Sigmoid colon (tissue), 7 donors: ENCODE data around the gene RCCD1. TPM values are rescaled to one million over a fixed set of nuclear protein-coding genes. Genes with fewer than 3 reads are reported as not detected.

Experiments
- DNase-seq: peaks from one replicate; pipeline ENCODE4 v3.0.0-alpha.2; 2019
- H3K27ac ChIP-seq, 4 donors: fragments of 200-600 bp; sonication (generic); one replicate each; pipeline ENCODE4 v1.5.1; 2016 to 2019; ENCODE audit warnings: mild to moderate bottlenecking in 1 of 4
- H3K27me3 ChIP-seq, 3 donors: fragments of 200-600 bp; sonication (generic); one replicate each; pipeline ENCODE4 v1.5.1; 2019; ENCODE audit warnings: mild to moderate bottlenecking in 1 of 3
- H3K36me3 ChIP-seq, 4 donors: fragments of 200-600 bp; sonication (generic); one replicate each; pipeline ENCODE4 v1.5.1; 2016 to 2019
- H3K4me1 ChIP-seq, 4 donors: fragments of 200-600 bp; sonication (generic); one replicate each; pipeline ENCODE4 v1.5.1; 2017 to 2019
- H3K4me3 ChIP-seq, 4 donors: fragments of 200-600 bp; sonication (generic); one replicate each; pipeline ENCODE4 v1.5.1; 2017 to 2019; ENCODE audit warnings: mild to moderate bottlenecking in 2 of 4, moderate library complexity in 1 of 4
- H3K9me3 ChIP-seq, 4 donors: fragments of 200-600 bp in 3 of 4; sonication (generic) in 3 of 4; one replicate each; pipeline versions ENCODE4 v1.5.1 to v1.6.1; 2013 to 2019
- EP300 ChIP-seq, 4 donors: sonication (generic); formaldehyde crosslinking; IDR thresholded peaks; one replicate each; pipeline ENCODE4 v1.6.1; 2017; ENCODE audit warnings: antibody characterized with exemption in 4 of 4
- POLR2A ChIP-seq, 2 donors: fragments of 450-650 bp; IDR thresholded peaks; one replicate each; pipeline ENCODE4 v1.6.1; 2016; ENCODE audit warnings: antibody characterized with exemption in 2 of 2, mild to moderate bottlenecking in 2 of 2, moderate library complexity in 2 of 2
- POLR2AphosphoS5 ChIP-seq, 4 donors: sonication (generic); formaldehyde crosslinking; IDR thresholded peaks; one replicate each; pipeline ENCODE4 v1.6.1; 2017; ENCODE audit warnings: antibody characterized with exemption in 4 of 4
- WGBS, 2 donors: extraction: QIAGEN DNeasy Blood & Tissue Kit; methylation state at CpG; one replicate each; pipeline ENCODE4 v1.1.7; 2013; 5-methylcytosine and 5-hydroxymethylcytosine counted together
- intact Hi-C: fragments of 100-400 bp; cut with DNase I; formaldehyde crosslinking; loops from one replicate; pipeline ENCODE4 v1.15.1; 2023
- polyA plus RNA-seq, 3 donors: library from polyadenylated mRNA; stranded (reverse); fragments of 200-250 nt; gene quantifications; one replicate each; pipeline ENCODE4 v1.2.3, GENCODE V29; 2013
- total RNA-seq, 4 donors: library from RNA; depleted of rRNA; stranded (reverse); fragments of >200 nt; gene quantifications; one replicate each; pipeline ENCODE4 v1.1.0, GENCODE V29; 2016
- TF ChIP-seq, protein P1 (sequence below), 4 experiments: fragments of 450-650 bp in 3 of 4; fragments of 200-600 bp in 1 of 4; IDR thresholded peaks; one replicate each; pipeline ENCODE4 v1.5.1; 2016 to 2019; ENCODE audit warnings: antibody characterized with exemption in 4 of 4, mild to moderate bottlenecking in 3 of 4, moderate library complexity in 2 of 4
- donor health status: healthy with polysubstance abuse.
- donor health status: Bipolar disorder and iron deficiency.
- donor health status: healthy.

RCCD1 gene
- total and polyA plus RNA-seq, 7 donors = 4.2 to 11.8 (median 6.7) TPM

DNA sequence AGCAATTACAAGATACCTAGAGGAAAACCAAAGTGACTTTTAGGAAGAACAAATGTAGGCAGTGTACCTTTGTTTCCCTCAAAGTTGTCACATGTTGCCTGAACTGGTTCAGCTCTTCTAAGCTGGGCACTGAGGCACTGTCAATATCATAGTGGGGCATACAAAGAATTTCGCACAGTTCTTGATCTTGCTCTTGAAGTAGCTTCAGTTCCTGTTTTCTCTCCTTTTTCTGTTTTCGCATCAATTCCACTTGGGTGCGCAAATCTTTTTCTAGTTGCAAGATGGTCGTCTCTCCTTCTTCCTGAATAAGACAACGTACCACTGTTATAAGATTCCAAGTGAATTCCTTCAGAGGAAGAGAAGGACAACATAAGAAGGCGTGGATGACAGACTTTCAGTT, 27.0 kb downstream of the RCCD1 start:
- H3K4me3 ChIP-seq = no peak overlapping the region
- H3K27me3 ChIP-seq = no peaks in the 10 kb centered on the region
- TF ChIP-seq, protein P1, sequence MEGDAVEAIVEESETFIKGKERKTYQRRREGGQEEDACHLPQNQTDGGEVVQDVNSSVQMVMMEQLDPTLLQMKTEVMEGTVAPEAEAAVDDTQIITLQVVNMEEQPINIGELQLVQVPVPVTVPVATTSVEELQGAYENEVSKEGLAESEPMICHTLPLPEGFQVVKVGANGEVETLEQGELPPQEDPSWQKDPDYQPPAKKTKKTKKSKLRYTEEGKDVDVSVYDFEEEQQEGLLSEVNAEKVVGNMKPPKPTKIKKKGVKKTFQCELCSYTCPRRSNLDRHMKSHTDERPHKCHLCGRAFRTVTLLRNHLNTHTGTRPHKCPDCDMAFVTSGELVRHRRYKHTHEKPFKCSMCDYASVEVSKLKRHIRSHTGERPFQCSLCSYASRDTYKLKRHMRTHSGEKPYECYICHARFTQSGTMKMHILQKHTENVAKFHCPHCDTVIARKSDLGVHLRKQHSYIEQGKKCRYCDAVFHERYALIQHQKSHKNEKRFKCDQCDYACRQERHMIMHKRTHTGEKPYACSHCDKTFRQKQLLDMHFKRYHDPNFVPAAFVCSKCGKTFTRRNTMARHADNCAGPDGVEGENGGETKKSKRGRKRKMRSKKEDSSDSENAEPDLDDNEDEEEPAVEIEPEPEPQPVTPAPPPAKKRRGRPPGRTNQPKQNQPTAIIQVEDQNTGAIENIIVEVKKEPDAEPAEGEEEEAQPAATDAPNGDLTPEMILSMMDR (IDR thresholded peaks at IDR 0.05) = no peak
- no peak overlapping the region for H3K27ac ChIP-seq
- H3K9me3 ChIP-seq = no peaks in the 10 kb centered on the region
- H3K4me1 ChIP-seq = no peaks in the 10 kb centered on the region
- no peak for DNase-seq
- intact Hi-C loops = no loop called here
- H3K36me3 ChIP-seq = no peaks in the 10 kb centered on the region
- 75 to 93% methylated on average over 6 of the region's 6 CpGs for WGBS, 2 donors

DNA sequence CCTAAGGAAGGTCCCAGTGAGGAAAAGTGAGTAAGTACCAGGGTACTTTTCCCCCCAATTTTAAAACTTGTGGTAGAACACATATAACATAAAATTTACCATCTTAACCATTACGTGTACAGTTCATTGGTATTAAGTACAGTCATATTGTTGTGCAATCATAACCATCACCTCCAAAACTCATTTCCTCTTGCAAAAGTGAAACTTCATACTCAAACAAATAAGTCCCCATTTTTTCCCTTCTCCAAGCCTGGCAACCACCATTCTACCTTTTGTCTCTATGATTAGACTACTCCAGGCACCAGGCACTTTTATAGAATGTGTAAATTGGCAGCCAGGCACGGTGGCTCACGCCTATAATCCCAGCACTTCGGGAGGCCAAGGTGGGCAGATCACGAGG, 27.5 kb downstream of the RCCD1 start:
- intact Hi-C loops = no loop called here
- WGBS, 2 donors = 92% methylated on average over 5 of the region's 5 CpGs
- Histone ChIP-seq H3K36me3 (no peaks in the 10 kb centered on the region), H3K27me3 (no peaks in the 10 kb centered on the region), H3K9me3 (no peaks in the 10 kb centered on the region), H3K4me3 (no peak overlapping the region), H3K4me1 (no peaks in the 10 kb centered on the region), H3K27ac (no peak overlapping the region)
- TF ChIP-seq POLR2AphosphoS5 (IDR thresholded peaks at IDR 0.05) (no peak), EP300 (IDR thresholded peaks at IDR 0.05) (no peak), POLR2A (IDR thresholded peaks at IDR 0.05) (no peak)
- TF ChIP-seq, protein P1 (IDR thresholded peaks at IDR 0.05) = no peak
- DNase-seq = no peak

DNA sequence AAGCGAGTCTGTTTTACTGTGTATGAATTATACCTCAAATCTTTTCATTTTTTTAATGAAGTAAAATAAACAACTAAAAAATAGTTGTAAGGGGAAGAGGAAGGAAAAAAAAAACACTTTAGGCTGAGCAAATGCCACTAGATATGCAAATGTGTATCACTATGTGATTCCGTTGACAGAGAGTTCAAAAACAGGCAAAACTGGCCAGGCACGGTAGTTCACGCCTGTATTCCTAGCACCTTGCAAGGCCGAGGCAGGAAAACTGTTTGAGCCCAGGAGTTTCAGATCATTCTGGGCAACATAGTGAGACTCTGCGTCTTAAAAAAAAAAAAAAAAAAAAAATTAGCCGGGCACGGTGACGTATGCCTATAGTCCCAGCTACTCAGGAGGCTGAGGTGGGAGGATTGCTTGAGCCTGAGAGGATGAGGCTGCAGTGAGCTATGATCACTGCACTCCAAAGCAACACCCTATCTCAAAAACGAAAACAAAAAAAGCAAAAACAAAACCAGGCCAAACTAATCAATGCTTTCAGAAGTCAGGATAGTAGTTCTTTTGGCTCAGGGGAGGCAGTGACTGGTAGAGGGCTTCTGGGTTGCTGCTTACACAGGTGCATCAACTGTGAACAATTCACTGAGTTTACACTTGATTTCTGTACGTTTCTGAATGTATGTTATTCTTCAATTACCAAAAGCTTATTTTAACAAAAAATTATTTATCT, 32.3 kb downstream of the RCCD1 start:
- Histone ChIP-seq H3K4me3 (no peak overlapping the region), H3K36me3 (no peaks in the 10 kb centered on the region), H3K9me3 (no peaks in the 10 kb centered on the region), H3K27ac (no peak overlapping the region), H3K4me1 (no peaks in the 10 kb centered on the region), H3K27me3 (no peaks in the 10 kb centered on the region)
- no peak for TF ChIP-seq POLR2A (IDR thresholded peaks at IDR 0.05)
- no peak for TF ChIP-seq POLR2AphosphoS5 (IDR thresholded peaks at IDR 0.05)
- no peak for TF ChIP-seq EP300 (IDR thresholded peaks at IDR 0.05)
- TF ChIP-seq, protein P1 (IDR thresholded peaks at IDR 0.05) = no peak
- intact Hi-C loops = no loop called here
- DNase-seq = no peak
- 50 to 79% methylated on average over 11 of the region's 11 CpGs for WGBS, 2 donors

DNA sequence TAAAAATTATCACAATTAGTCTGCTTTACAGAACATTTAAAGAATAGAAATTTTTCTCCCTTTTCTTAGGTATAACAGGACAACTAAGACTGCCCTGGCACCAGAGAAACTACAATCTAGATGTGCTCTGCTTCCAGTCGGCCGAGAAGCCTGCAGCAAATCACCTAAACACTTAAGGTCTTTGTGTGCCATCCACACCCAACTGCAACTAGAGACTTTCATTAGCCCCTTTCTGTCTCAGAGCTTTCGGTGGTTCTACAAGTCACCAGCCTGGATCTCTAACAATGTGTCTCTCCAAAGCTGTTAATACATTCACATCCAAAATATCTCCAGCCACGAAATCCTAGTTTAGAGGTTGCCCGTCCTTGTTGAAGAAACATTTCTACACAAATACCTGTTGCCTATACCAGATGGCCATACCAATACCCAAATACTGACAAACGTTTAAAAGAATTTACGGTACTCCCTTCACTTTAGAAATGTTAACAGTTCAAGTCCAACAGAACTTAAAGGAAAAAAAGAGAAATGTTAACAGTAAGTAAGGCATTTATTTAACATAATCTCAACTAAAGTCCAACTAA, 33.0 kb downstream of the RCCD1 start:
- H3K36me3 ChIP-seq = no peaks in the 10 kb centered on the region
- H3K27me3 ChIP-seq = no peaks in the 10 kb centered on the region
- DNase-seq = no peak
- H3K4me3 ChIP-seq = no peak overlapping the region
- TF ChIP-seq POLR2A (IDR thresholded peaks at IDR 0.05) (no peak), EP300 (IDR thresholded peaks at IDR 0.05) (no peak), POLR2AphosphoS5 (IDR thresholded peaks at IDR 0.05) (no peak)
- TF ChIP-seq, protein P1 (IDR thresholded peaks at IDR 0.05) = no peak
- intact Hi-C loops = no loop called here
- no peaks in the 10 kb centered on the region for H3K4me1 ChIP-seq
- 60 to 71% methylated on average over 7 of the region's 7 CpGs for WGBS, 2 donors
- H3K9me3 ChIP-seq = no peaks in the 10 kb centered on the region
- H3K27ac ChIP-seq = no peak overlapping the region
